GM20000 (cell line): Measurements from ENCODE around the gene UBR2.

Experiments
- DNase-seq: peaks from one replicate; pipeline ENCODE4 v3.0.0; 2012; ENCODE audit warnings: low spot score
- CTCF ChIP-seq: IDR thresholded peaks from 2 replicates; pipeline ENCODE4 v1.5.1; 2012; ENCODE audit warnings: mild to moderate bottlenecking, control low read depth; ENCODE audit errors: extremely low read depth, missing control alignments

Gene UBR2

GRCh38 chr6:42539135-42539534 lies 24.7 kb upstream of the UBR2 start:
- no peak for TF ChIP-seq CTCF
- DNase-seq = no peak

- DNase-seq = no peak
- no peak for TF ChIP-seq CTCF
Observed at GRCh38 chr6:42545226-42545773, 18.5 kb upstream of the UBR2 start.

GRCh38 chr6:42547407-42548329 lies 16.2 kb upstream of the UBR2 start:
- peak; percentile 94 for DNase-seq
- peak; percentile 92 for TF ChIP-seq CTCF

- no peak for DNase-seq
- TF ChIP-seq CTCF = no peak
Observed at GRCh38 chr6:42550277-42550676, 13.6 kb upstream of the UBR2 start.

- no peak for DNase-seq
- no peak for TF ChIP-seq CTCF
Observed at GRCh38 chr6:42551217-42551616, 12.6 kb upstream of the UBR2 start.

- no peak for DNase-seq
- TF ChIP-seq CTCF = no peak
Observed at GRCh38 chr6:42552380-42552779, 11.4 kb upstream of the UBR2 start.
